Esophagus (tissue), 2 donors: ENCODE results near the gene ZNF622. TPM values are rescaled to one million over a fixed set of nuclear protein-coding genes. Genes with fewer than 3 reads are reported as not detected.
"Not testable (repeated sequence)": the region's sequence is repeated elsewhere in the genome, so short reads cannot be mapped to it uniquely, and the experiment has no call there.

Source experiments
- H3K27ac ChIP-seq, 2 donors: one replicate each; pipeline ENCODE4 v1.5.1; 2013; ENCODE audit warnings: low read depth in 2 of 2, mild to moderate bottlenecking in 2 of 2, inconsistent platforms in 1 of 2, low read length in 1 of 2, moderate library complexity in 1 of 2
- H3K27me3 ChIP-seq, 2 donors: one replicate each; pipeline ENCODE4 v1.6.1; 2013; ENCODE audit warnings: low read length in 2 of 2, control low read depth in 1 of 2, mild to moderate bottlenecking in 1 of 2; ENCODE audit not compliant: insufficient read depth in 2 of 2, control insufficient read depth in 1 of 2
- H3K36me3 ChIP-seq, 2 donors: one replicate each; pipeline ENCODE4 v1.6.1; 2013; ENCODE audit warnings: low read length in 1 of 2; ENCODE audit not compliant: control insufficient read depth in 2 of 2, insufficient read depth in 2 of 2
- H3K4me1 ChIP-seq, 2 donors: one replicate each; pipeline ENCODE4 v1.6.1; 2013; ENCODE audit warnings: low read length in 1 of 2; ENCODE audit not compliant: control insufficient read depth in 2 of 2, insufficient read depth in 2 of 2
- H3K4me3 ChIP-seq, 2 donors: one replicate each; pipeline ENCODE4 v1.5.1; 2013; ENCODE audit warnings: low read length in 2 of 2, mild to moderate bottlenecking in 2 of 2, low read depth in 1 of 2, moderate library complexity in 1 of 2
- H3K9me3 ChIP-seq, 2 donors: one replicate each; pipeline ENCODE4 v1.6.1; 2013; ENCODE audit warnings: mild to moderate bottlenecking in 2 of 2, low read depth in 1 of 2, low read length in 1 of 2, moderate library complexity in 1 of 2; ENCODE audit not compliant: control insufficient read depth in 2 of 2, insufficient read depth in 1 of 2
- WGBS, 2 donors: extraction: QIAGEN DNeasy Blood & Tissue Kit; methylation state at CpG; one replicate each; pipeline ENCODE4 v1.1.7; 2013; 5-methylcytosine and 5-hydroxymethylcytosine counted together
- polyA plus RNA-seq, 2 donors: library from polyadenylated mRNA; stranded (reverse); fragments of 200-250 nt; gene quantifications; one replicate each; pipeline ENCODE4 v1.2.3, GENCODE V29; 2013
- donor health status: healthy with polysubstance abuse.
- donor health status: Bipolar disorder and iron deficiency.

Gene ZNF622
- polyA plus RNA-seq, 2 donors: 7.7 to 16.6 TPM

DNA sequence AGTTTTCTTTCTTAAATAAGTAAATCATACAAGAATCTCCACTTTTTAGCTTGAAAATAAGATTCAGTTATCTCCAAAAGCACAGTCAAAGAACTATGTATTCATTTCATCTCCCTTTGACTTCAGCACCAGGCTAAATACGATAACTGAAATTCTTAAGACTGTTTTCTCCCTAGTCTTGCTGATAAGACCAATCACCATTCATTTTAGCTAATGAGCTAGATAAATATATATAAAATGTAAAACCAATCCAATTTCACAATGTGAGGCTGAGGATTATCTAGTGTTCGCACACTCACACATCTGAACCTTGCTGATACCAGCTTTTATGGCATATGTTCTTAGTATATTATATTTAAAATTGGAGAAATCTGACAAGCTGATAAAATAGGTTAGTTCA lies 17.3 kb upstream of the ZNF622 start:
- no peaks in the 10 kb centered on the region for H3K27me3 ChIP-seq
- no peaks in the 10 kb centered on the region for H3K9me3 ChIP-seq
- no peaks in the 10 kb centered on the region for H3K4me1 ChIP-seq
- no peaks in the 10 kb centered on the region for H3K36me3 ChIP-seq
- H3K27ac ChIP-seq: no peak overlapping the region
- no peak overlapping the region for H3K4me3 ChIP-seq
- 78 to 90% methylated on average over 2 of the region's 2 CpGs for WGBS, 2 donors

DNA sequence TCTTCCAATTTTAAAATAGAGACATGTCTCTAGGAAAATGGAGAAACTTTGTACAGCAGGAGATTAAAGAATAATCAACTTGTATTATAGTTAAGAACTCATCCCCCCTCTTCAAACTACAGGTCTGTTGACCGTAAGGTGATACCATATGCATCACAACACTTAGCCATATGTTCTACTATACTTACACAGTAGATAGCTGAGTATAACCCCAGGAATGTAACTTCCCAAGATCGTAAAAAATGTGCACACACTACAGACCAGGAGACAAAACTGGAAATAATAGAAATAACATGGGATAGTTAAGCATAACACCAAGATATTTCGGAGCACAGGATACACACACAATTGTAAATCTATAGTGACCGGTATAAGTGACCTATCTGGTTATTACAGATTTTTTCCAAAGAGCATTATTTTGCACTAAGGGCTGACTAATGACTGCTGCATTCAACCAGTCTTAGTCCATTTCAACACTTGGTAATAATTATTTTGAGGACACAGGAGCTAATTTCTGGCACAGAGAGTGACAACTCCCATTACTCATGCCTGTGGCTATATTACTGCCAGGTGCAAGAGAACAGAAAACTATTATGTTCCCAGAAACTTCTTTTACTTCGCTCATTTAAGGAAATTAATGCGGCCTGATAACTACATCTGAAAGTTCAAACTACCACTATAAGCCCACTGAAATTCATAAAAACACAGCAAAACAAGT lies 15.4 kb upstream of the ZNF622 start:
- Histone ChIP-seq H3K27me3 (no peaks in the 10 kb centered on the region), H3K9me3 (no peaks in the 10 kb centered on the region), H3K4me3 (no peak overlapping the region), H3K27ac (no peak overlapping the region), H3K4me1 (no peaks in the 10 kb centered on the region), H3K36me3 (no peaks in the 10 kb centered on the region)
- WGBS, 2 donors: 79 to 94% methylated on average over 6 of the region's 6 CpGs

DNA sequence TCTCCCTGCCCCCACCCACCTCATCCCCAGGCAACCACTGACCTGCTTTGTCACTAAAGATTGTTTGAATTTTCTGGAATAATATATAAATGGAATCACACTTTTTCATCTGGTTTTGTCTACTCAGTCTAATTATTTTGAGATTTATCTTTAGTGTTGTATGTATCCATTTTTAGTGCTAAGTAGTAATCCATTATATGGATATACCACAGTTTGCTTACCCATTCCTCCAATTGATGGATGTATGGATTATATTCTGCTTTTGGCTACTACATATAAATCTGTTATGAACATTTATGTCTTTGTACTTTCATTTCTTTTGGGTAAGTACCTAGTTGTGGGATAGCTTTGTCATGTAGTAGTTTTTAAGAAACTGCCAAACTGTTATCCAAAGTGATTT lies 14.5 kb upstream of the ZNF622 start:
- Histone ChIP-seq H3K4me3 (no peak overlapping the region), H3K9me3 (no peaks in the 10 kb centered on the region), H3K36me3 (no peaks in the 10 kb centered on the region)

DNA sequence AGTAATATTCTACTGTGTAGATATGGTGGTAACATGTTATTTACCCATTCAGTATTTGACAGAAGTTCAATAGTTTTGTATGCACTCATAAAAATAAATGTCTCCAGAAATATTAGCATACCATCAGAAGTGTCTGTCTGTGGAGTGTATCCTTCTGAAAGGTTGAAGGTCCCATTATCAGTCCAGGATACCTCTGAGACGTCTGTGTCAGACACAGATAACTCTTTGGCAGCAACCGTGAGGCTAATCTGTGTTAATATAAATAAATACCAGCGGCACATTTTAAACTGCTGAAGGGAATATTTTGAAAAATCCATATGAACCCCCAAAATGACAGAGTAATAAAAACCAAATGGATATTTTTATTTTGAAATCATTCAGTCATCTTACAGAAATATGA lies 11.9 kb upstream of the ZNF622 start:
- H3K9me3 ChIP-seq: no peaks in the 10 kb centered on the region
- H3K36me3 ChIP-seq: no peaks in the 10 kb centered on the region
- WGBS, 2 donors: 46 to 66% methylated on average over 3 of the region's 3 CpGs
- H3K4me1 ChIP-seq: no peaks in the 10 kb centered on the region
- no peak overlapping the region for H3K27ac ChIP-seq
- H3K27me3 ChIP-seq: no peaks in the 10 kb centered on the region
- no peak overlapping the region for H3K4me3 ChIP-seq

More for the DNA sequence above, 14.5 kb upstream of the ZNF622 start:
- Histone ChIP-seq H3K27me3 (no peaks in the 10 kb centered on the region), H3K27ac (no peak overlapping the region), H3K4me1 (no peaks in the 10 kb centered on the region)

DNA sequence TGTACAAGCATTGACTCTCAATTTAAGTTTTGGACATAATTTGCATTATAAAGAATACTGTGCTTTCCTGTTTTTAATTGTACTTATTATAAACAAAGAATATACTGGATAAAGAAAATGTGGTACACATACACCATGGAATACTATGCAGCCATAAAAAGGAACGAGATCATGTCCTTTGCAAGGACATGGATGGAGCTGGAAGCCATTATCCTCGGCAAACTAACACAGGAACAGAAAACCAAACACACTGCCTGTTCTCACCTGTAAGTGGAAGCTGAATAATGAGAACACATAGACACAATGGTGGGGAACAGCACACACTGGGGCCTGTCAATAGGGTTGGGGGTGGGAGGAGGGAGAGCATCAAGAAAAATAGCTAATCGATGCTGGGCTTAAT lies 10.8 kb upstream of the ZNF622 start:
- H3K27me3 ChIP-seq, H3K4me1 ChIP-seq, H3K4me3 ChIP-seq, H3K9me3 ChIP-seq, H3K36me3 ChIP-seq, H3K27ac ChIP-seq: not testable (repeated sequence)
- WGBS, 2 donors: 96 to 98% methylated on average over 3 of the region's 3 CpGs

DNA sequence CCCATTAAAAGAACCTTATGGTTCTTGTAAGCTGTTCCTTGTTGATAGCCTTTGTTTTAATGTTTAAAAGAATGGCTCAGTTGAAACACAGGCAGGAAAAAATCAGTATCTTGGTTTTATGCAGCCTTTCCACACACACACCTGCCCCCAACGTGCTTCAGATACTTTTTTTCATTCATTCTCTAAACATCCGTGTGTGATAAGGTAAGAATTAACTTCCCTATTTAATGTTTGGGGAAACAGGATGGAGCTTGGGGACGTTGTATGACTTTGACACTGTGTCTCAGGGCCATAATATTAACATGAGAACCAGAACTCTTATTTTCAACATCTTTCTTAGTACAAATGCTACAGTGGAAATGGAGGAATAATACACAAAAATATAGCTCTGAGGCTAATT lies 5.8 kb upstream of the ZNF622 start:
- Histone ChIP-seq H3K36me3 (no peaks in the 10 kb centered on the region), H3K4me3 (no peak overlapping the region), H3K4me1 (peaks cover 3 to 4% of the 10 kb centered on the region in 2 donors), H3K9me3 (no peaks in the 10 kb centered on the region), H3K27ac (no peak overlapping the region), H3K27me3 (no peaks in the 10 kb centered on the region)
- 51 to 70% methylated on average over 3 of the region's 3 CpGs for WGBS, 2 donors

DNA sequence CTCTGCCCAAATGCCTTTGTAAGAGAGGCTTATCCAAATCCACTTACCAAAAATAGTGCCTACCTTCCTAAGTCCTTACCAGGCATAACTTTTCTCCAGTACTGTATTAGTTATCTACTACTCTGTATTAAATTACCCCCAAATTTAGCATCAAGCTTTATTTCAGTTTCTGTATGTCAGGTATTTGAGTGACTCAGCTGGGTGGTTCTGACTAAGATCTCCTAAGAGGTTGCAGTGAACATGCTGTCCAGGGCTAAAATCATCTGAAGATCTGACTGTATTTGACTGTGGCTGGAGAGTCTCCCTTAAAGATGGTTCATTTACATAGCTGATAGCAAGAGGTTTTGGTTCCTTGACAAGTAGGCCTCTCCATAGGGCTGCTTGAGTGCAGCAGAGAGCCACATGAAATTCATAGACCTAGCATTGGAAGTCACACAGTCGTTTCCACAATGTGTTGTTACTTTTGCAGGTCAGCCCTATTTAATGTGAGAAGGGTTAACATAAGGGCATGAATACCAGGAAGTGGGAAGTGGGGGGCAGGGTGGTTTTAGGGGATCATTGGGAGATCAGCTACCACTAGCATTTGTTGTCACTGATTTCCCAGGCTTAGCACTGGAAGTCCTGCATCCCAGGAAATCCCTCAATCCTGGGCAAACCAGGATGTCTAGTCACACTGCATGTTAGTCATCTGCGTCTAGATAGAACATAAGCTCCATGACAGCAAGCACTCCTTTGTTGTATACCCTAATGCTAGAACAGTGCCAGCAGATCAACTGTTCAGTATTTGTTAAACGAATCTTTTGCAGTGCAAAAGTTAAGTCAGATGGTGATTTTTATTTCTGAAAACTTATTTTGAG lies 2.0 kb upstream of the ZNF622 start:
- peaks cover 4 to 6% of the 10 kb centered on the region in 2 donors for H3K4me1 ChIP-seq
- peak overlapping the region in 1 of 2 donors; percentile 58 for H3K27ac ChIP-seq
- no peaks in the 10 kb centered on the region for H3K27me3 ChIP-seq
- WGBS, 2 donors: 54 to 57% methylated on average over 3 of the region's 3 CpGs
- H3K36me3 ChIP-seq: peaks cover 0 to under 1% of the 10 kb centered on the region in 2 donors
- H3K4me3 ChIP-seq: no peak overlapping the region
- H3K9me3 ChIP-seq: no peaks in the 10 kb centered on the region

DNA sequence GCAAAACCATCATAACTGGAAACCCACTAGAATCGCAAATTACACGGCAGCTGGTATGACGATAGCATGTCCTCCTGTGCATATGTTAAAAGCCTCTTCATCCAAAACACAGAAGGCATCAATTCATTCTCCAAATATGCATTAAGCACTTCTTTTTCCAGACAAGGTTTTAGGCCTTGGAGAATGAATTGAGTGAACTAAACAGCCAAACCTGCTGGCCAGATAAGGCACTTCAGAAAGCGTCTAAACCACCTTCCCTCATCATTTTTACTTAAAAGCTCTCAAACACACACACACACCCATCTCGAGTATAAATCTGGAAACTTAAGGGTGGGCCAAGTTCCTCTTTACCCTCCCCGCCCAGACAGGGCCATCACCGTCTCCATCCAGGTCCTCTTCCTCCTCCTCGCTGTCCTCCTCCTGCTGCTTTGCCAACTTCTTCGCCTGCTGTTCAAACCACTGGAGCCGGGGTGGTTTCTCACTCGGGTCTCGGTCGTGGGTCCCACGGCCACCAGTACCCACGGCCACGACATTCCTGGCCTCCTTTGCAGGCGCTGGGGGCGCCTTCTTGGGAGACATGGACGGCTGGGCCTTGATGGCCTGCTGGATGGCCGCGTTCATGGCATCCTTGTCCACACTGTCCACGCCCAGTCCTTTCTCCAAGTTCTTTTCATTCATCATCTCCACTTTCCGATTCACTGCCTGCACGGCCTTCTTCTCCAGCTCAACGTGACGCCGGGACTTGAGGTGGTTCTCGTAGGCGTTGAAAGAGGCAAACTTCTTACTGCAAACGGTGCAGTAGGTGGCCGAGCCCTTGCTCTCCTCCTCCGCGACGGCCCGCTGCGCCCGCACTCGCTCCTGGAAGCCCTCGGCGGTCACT lies 696 bp downstream of the ZNF622 start:
- H3K4me3 ChIP-seq: peak overlapping the region; percentile 83 to 98

DNA sequence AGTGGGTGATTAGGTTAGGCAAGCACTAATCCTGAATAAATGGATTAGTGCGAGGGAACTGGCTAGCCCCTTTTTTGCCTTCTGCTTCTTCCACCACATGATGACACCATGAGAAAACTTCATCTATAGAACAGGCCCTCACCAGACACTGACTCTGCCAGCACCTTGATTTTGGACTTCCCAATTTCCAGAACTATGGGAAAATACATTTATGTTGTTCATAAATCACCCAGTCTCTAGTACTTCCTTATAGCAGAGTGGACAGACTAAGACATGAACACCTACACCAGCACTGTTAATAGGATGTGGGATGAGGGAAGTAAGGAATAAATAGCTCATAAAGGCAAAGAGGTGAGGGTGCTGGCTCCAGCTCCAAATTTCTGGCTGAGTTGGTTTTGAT lies 1.4 kb downstream of the ZNF622 start:
- Histone ChIP-seq H3K9me3 (no peaks in the 10 kb centered on the region), H3K4me3 (peak overlapping the region in 1 of 2 donors; percentile 98), H3K27me3 (no peaks in the 10 kb centered on the region), H3K4me1 (peaks cover 4 to 6% of the 10 kb centered on the region in 2 donors), H3K36me3 (peaks cover 4 to 9% of the 10 kb centered on the region in 2 donors), H3K27ac (no peak overlapping the region)
- 65 to 67% methylated on average over 1 of the region's 1 CpG for WGBS, 2 donors

More for the DNA sequence above, 696 bp downstream of the ZNF622 start:
- peaks cover 4 to 9% of the 10 kb centered on the region in 2 donors for H3K36me3 ChIP-seq
- no peaks in the 10 kb centered on the region for H3K27me3 ChIP-seq
- 6% methylated on average over 40 of the region's 40 CpGs for WGBS, 2 donors
- peak overlapping the region; percentile 51 to 91 for H3K27ac ChIP-seq
- H3K4me1 ChIP-seq: peaks cover 4 to 6% of the 10 kb centered on the region in 2 donors
- H3K9me3 ChIP-seq: no peaks in the 10 kb centered on the region
